Measurements from ENCODE around the gene CFAP65. TPM values are rescaled to one million over a fixed set of nuclear protein-coding genes. Genes with fewer than 3 reads are reported as not detected.

Gene CFAP65
- total RNA-seq, 2 donors from 2014 or later: not detected

GRCh38 chr2:218961651-218962570 is 79.4 kb downstream of the CFAP65 start:
- DNase-seq: peak in 1 of 2 donors; percentile 19
- no peak for ATAC-seq (replicated peaks in 1 of 2)
- Mint-ChIP-seq H3K4me1 (ENCODE audit: low read depth) (peaks cover 18% of the 10 kb centered on the region), H3K27ac (no peak overlapping the region), H3K9me3 (no peaks in the 10 kb centered on the region), H3K36me3 (ENCODE audit: insufficient read depth in 2 of 2) (peaks cover 0 to 4% of the 10 kb centered on the region in 2 donors), H3K4me3 (no peak overlapping the region), H3K27me3 (ENCODE audit: low read depth) (peaks cover 71% of the 10 kb centered on the region)

GRCh38 chr2:218961229-218961628 is 80.1 kb downstream of the CFAP65 start:
- peaks cover 77% of the 10 kb centered on the region for H3K27me3 Mint-ChIP-seq (ENCODE audit: low read depth)
- H3K4me3 Mint-ChIP-seq: peak overlapping the region; percentile 15 to 67
- H3K27ac Mint-ChIP-seq: no peak overlapping the region
- ATAC-seq (replicated peaks in 1 of 2) (no peak), DNase-seq (no peak)
- H3K9me3 Mint-ChIP-seq: no peaks in the 10 kb centered on the region
- H3K36me3 Mint-ChIP-seq (ENCODE audit: insufficient read depth in 2 of 2): peaks cover 0 to 4% of the 10 kb centered on the region in 2 donors
- peaks cover 18% of the 10 kb centered on the region for H3K4me1 Mint-ChIP-seq (ENCODE audit: low read depth)

DNA sequence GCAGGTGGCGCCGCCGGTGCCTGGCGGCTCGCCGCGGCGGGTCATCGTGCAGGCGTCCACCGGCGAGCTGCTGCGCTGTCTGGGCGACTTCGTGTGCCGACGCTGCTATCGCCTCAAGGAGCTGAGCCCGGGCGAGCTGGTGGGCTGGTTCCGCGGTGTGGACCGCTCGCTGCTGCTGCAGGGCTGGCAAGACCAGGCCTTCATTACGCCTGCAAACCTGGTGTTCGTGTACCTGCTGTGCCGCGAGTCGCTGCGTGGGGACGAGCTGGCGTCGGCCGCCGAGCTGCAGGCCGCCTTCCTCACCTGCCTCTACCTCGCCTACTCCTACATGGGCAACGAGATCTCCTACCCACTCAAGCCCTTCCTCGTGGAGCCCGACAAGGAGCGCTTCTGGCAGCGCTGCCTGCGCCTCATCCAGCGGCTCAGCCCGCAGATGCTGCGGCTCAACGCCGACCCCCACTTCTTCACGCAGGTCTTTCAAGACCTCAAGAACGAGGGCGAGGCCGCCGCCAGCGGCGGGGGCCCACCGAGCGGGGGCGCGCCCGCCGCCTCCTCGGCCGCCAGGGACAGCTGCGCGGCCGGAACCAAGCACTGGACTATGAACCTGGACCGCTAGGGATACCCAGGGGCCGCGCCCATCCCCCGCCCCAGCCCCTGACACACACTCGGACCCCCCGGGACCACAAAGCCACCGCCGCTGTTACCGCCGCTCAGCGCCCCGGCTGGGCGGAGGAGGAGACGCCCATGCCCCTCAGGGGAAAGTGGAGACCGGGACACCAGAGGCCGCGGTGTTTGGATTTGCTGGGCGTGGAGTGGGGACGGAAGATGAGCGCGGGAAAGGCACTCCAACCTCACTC is 80.8 kb downstream of the CFAP65 start:
- H3K4me3 Mint-ChIP-seq: peak overlapping the region; percentile 61 to 69

DNA sequence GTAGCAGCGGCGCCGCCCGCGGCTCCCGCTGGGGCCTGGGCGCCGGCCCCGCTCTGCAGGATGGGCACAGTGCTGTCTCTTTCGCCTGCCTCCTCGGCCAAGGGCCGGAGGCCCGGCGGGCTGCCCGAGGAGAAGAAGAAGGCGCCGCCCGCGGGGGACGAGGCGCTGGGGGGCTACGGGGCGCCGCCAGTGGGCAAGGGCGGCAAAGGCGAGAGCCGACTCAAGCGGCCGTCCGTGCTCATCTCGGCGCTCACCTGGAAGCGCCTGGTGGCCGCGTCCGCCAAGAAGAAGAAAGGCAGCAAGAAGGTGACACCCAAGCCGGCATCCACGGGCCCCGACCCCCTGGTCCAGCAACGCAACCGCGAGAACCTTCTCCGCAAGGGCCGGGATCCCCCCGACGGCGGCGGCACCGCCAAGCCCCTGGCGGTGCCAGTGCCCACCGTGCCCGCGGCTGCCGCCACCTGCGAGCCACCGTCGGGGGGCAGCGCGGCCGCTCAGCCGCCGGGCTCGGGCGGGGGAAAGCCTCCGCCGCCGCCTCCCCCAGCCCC is 81.5 kb downstream of the CFAP65 start:
- Mint-ChIP-seq H3K27me3 (ENCODE audit: low read depth) (peaks cover 85% of the 10 kb centered on the region), H3K4me1 (ENCODE audit: low read depth) (peaks cover 18% of the 10 kb centered on the region)

More for the DNA sequence above, 80.8 kb downstream of the CFAP65 start:
- H3K4me1 Mint-ChIP-seq (ENCODE audit: low read depth): peaks cover 18% of the 10 kb centered on the region
- H3K27ac Mint-ChIP-seq: no peak overlapping the region
- peaks cover 0 to 4% of the 10 kb centered on the region in 2 donors for H3K36me3 Mint-ChIP-seq (ENCODE audit: insufficient read depth in 2 of 2)
- ATAC-seq (replicated peaks in 1 of 2) (no peak), DNase-seq (peak in 1 of 2 donors; percentile 9)
- H3K9me3 Mint-ChIP-seq: no peaks in the 10 kb centered on the region
- H3K27me3 Mint-ChIP-seq (ENCODE audit: low read depth): peaks cover 84% of the 10 kb centered on the region

GRCh38 chr2:218959141-218959731 is 82.1 kb downstream of the CFAP65 start, which contains the start of gene CDK5R2:
TSS of gene CDK5R2 (plus strand) at chr2:218959666. CDS start at chr2:218959821, 155 bp downstream.
- peak; percentile 84 to 88 for DNase-seq
- Mint-ChIP-seq H3K27ac (no peak within 1 kb of the TSS), H3K27me3 (ENCODE audit: low read depth) (peaks cover 84% of the 10 kb centered on the region), H3K4me3 (peak within 1 kb of the TSS; percentile 70 to 75), H3K9me3 (no peaks in the 10 kb centered on the region), H3K4me1 (ENCODE audit: low read depth) (peaks cover 18% of the 10 kb centered on the region), H3K36me3 (ENCODE audit: insufficient read depth in 2 of 2) (peaks cover 0 to 4% of the 10 kb centered on the region in 2 donors)
- peak; percentile 96 to 98 for ATAC-seq (replicated peaks in 1 of 2)

More for the DNA sequence above, 81.5 kb downstream of the CFAP65 start:
- Mint-ChIP-seq H3K36me3 (ENCODE audit: insufficient read depth in 2 of 2) (peaks cover 0 to 4% of the 10 kb centered on the region in 2 donors), H3K27ac (no peak overlapping the region), H3K4me3 (peak overlapping the region; percentile 32 to 75), H3K9me3 (no peaks in the 10 kb centered on the region)
- no peak for DNase-seq
- peak; percentile 10 to 18 for ATAC-seq (replicated peaks in 1 of 2)

DNA sequence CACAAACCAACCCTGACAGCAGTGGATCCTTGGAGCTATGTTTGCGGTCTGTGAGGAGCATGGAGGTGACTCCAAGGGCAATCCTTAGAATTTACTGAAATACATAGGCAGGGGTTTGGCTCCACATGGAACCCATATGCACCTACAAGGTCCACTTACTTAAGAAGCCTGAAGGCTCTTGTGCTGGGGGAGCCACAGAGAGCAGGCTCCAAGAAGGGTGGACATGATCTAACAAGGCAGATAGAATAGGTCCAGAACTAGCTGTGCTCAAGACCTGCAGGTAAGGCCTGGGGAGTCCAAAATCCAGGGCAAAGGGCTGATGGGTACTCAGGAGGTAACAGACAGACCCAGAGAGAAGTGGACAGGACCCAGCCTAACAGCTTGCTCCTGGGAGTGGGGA is 83.0 kb downstream of the CFAP65 start:
- ATAC-seq (replicated peaks in 1 of 2): no peak
- H3K4me1 Mint-ChIP-seq (ENCODE audit: low read depth): peaks cover 18% of the 10 kb centered on the region
- no peaks in the 10 kb centered on the region for H3K9me3 Mint-ChIP-seq
- H3K4me3 Mint-ChIP-seq: no peak overlapping the region
- H3K36me3 Mint-ChIP-seq (ENCODE audit: insufficient read depth in 2 of 2): peaks cover 0 to 4% of the 10 kb centered on the region in 2 donors
- peaks cover 75% of the 10 kb centered on the region for H3K27me3 Mint-ChIP-seq (ENCODE audit: low read depth)
- DNase-seq: no peak
- no peak overlapping the region for H3K27ac Mint-ChIP-seq

DNA sequence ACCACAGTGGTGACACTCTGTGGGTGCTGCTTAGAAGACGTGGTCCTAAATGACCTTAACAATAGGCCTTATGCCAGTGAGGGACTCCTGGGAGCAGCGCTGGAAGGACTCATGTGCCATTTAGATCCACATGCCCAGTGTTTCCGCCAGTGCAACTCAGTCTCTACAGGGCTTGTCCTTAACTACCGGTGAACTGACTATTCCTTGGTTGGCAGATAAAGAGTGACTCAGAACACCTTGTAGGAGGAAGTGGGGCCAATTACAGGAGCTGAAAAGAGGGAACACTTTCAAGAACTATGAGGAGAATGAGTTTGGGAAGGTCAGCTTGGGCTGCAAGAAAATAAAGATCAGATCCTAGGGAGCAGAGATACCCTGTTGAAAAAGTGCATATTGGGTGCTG is 83.6 kb downstream of the CFAP65 start:
- H3K27ac Mint-ChIP-seq: no peak overlapping the region
- no peaks in the 10 kb centered on the region for H3K9me3 Mint-ChIP-seq
- peaks cover 68% of the 10 kb centered on the region for H3K27me3 Mint-ChIP-seq (ENCODE audit: low read depth)
- DNase-seq (no peak), ATAC-seq (replicated peaks in 1 of 2) (no peak)
- H3K4me3 Mint-ChIP-seq: no peak overlapping the region
- H3K4me1 Mint-ChIP-seq (ENCODE audit: low read depth): peaks cover 17% of the 10 kb centered on the region
- H3K36me3 Mint-ChIP-seq (ENCODE audit: insufficient read depth in 2 of 2): peaks cover 0 to 4% of the 10 kb centered on the region in 2 donors

DNA sequence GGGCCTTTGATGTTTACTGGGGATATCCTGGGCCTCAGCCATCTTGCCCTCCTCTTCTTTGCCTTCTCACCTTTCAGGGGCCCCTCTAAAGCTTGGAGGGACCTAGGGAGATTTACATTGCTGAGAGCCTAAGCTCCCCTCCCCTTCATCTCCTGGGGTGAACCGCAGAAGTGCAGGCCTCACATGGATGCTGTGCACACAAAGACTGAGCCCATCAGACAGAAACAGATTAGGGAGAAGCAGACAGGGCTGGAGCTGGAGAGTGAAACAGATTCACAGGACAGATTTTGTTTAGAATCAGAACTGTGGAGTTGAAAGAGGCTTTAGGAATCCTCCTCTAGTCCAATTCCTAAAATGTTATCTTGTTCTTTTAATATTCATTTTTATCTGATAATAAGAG is 85.3 kb downstream of the CFAP65 start:
- peaks cover 7% of the 10 kb centered on the region for H3K4me1 Mint-ChIP-seq (ENCODE audit: low read depth)
- H3K27me3 Mint-ChIP-seq (ENCODE audit: low read depth): peaks cover 54% of the 10 kb centered on the region
- ATAC-seq (replicated peaks in 1 of 2): no peak
- no peak overlapping the region for H3K4me3 Mint-ChIP-seq
- DNase-seq: no peak
- peaks cover 0 to under 1% of the 10 kb centered on the region in 2 donors for H3K36me3 Mint-ChIP-seq (ENCODE audit: insufficient read depth in 2 of 2)
- H3K27ac Mint-ChIP-seq: no peak overlapping the region
- no peaks in the 10 kb centered on the region for H3K9me3 Mint-ChIP-seq

DNA sequence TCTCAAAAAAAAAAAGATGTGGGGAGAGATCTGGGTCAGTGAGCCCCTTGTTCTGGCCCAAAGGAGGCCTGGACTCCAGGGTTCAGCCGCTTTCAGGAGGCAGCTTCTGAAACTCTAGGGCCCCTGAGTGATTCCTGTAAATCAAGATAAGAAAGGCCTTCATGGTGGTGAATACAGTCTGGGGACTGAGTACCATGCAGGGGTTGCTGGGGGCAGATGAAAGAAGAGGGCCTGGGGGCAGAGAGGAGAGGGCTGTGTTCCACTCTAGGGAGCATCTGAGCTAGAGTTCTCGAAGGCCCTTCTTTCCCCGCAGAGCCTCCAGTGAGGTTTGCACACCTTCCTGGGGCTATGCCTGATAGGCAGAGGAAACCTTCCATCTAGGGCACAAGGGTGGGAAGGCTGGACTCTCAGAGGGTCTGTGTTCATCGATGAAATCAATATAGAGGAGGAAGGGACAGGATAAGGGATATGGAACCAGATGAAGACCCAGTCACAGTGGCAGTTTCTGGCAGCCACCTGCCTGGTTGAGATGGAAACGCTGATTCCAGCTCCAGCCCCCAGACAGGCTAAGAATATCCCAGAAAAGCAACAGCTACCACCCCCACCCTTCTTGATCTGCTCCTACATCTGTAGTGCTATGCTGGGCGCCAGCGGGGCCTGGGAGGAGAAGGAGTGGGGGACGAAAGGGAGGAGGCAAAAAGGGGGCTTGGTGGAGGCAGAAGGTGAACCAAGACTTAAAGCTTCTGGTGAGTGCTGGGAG is 86.6 kb downstream of the CFAP65 start:
- Mint-ChIP-seq H3K9me3 (no peaks in the 10 kb centered on the region), H3K27ac (no peak overlapping the region), H3K27me3 (ENCODE audit: low read depth) (peaks cover 51% of the 10 kb centered on the region), H3K4me3 (no peak overlapping the region), H3K4me1 (ENCODE audit: low read depth) (peaks cover 4% of the 10 kb centered on the region), H3K36me3 (ENCODE audit: insufficient read depth in 2 of 2) (no peaks in the 10 kb centered on the region)
- ATAC-seq (replicated peaks in 1 of 2): no peak
- DNase-seq: no peak

DNA sequence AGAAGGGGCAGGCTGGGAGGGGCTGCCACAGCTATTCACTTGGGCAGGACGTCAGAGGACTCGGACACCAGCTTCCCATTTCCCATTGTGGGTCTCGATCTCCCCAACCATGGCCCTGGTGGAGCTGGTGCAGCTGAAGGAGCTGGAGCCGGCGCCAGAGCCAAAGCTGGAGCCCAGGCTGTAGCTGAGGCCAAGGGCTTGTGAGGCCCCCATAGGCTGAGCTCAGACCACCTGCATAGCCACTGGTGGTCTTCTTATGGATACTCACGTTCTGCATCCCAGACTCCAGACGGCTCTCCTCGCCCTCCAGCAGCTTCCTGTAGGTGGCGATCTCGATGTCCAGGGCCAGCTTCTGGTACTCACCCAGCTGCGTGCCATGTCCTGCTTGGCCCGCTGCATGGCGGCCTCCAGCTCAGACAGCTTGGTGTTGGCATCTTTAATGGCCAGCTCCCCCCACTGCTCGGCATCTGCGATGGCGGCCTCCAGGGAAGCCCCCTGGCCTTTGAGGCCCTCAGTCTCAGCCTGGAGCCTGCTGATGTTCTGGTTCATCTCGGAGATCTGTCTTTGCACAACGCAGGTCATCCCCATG is 87.9 kb downstream of the CFAP65 start:
- ATAC-seq (replicated peaks in 1 of 2): no peak
- Mint-ChIP-seq H3K9me3 (no peaks in the 10 kb centered on the region), H3K27ac (no peak overlapping the region), H3K27me3 (ENCODE audit: low read depth) (peaks cover 41% of the 10 kb centered on the region), H3K4me1 (ENCODE audit: low read depth) (no peaks in the 10 kb centered on the region), H3K36me3 (ENCODE audit: insufficient read depth in 2 of 2) (no peaks in the 10 kb centered on the region), H3K4me3 (no peak overlapping the region)
- no peak for DNase-seq

Measured in activated T-cell treated with anti-CD3 and anti-CD28 coated beads, Interleukin-2, amount 50 U/mL, for 72 hours (primary cell).